ENCODE results near the gene HPD.

DNA sequence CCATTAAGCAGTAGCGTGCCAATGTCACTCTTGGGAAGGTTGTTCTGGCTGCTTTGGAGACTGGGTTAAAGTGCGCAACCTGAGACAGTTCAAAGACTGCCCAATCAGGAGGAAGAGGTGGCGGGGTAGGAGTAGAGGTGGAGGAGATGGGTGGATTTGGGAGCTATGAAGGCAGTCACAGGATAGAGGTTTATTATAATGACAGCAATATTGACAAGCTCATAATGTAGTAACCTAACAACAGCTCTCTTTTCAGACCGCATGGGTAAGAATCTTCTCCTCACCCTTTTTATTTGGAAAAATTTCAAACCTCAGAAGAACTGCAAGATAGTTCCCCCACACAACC is 24.6 kb upstream of the HPD start:
- no peak for TF ChIP-seq EP300 (IDR thresholded peaks at IDR 0.05; ENCODE audit: borderline replicate concordance in 1 of 2, low read depth in 1 of 2, low read length in 1 of 2)
- TF ChIP-seq, protein P1, sequence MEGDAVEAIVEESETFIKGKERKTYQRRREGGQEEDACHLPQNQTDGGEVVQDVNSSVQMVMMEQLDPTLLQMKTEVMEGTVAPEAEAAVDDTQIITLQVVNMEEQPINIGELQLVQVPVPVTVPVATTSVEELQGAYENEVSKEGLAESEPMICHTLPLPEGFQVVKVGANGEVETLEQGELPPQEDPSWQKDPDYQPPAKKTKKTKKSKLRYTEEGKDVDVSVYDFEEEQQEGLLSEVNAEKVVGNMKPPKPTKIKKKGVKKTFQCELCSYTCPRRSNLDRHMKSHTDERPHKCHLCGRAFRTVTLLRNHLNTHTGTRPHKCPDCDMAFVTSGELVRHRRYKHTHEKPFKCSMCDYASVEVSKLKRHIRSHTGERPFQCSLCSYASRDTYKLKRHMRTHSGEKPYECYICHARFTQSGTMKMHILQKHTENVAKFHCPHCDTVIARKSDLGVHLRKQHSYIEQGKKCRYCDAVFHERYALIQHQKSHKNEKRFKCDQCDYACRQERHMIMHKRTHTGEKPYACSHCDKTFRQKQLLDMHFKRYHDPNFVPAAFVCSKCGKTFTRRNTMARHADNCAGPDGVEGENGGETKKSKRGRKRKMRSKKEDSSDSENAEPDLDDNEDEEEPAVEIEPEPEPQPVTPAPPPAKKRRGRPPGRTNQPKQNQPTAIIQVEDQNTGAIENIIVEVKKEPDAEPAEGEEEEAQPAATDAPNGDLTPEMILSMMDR (IDR thresholded peaks at IDR 0.05): no peak
- TF ChIP-seq GATA2 (CRISPR knock-in tag; IDR thresholded peaks at IDR 0.05): no peak
- TF ChIP-seq, protein P2, sequence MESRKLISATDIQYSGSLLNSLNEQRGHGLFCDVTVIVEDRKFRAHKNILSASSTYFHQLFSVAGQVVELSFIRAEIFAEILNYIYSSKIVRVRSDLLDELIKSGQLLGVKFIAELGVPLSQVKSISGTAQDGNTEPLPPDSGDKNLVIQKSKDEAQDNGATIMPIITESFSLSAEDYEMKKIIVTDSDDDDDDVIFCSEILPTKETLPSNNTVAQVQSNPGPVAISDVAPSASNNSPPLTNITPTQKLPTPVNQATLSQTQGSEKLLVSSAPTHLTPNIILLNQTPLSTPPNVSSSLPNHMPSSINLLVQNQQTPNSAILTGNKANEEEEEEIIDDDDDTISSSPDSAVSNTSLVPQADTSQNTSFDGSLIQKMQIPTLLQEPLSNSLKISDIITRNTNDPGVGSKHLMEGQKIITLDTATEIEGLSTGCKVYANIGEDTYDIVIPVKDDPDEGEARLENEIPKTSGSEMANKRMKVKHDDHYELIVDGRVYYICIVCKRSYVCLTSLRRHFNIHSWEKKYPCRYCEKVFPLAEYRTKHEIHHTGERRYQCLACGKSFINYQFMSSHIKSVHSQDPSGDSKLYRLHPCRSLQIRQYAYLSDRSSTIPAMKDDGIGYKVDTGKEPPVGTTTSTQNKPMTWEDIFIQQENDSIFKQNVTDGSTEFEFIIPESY (IDR thresholded peaks at IDR 0.05; ENCODE audit: borderline replicate concordance, low read depth): no peak
- TF ChIP-seq TAF1 (IDR thresholded peaks at IDR 0.05; ENCODE audit: borderline replicate concordance, low read depth, low read length): no peak
- TF ChIP-seq, protein P3, sequence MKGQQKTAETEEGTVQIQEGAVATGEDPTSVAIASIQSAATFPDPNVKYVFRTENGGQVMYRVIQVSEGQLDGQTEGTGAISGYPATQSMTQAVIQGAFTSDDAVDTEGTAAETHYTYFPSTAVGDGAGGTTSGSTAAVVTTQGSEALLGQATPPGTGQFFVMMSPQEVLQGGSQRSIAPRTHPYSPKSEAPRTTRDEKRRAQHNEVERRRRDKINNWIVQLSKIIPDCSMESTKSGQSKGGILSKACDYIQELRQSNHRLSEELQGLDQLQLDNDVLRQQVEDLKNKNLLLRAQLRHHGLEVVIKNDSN (IDR thresholded peaks at IDR 0.05; ENCODE audit: borderline replicate concordance, low read depth): no peak
- no peak for TF ChIP-seq POLR2AphosphoS5 (IDR thresholded peaks at IDR 0.05; ENCODE audit: low read depth, low read length)
- TF ChIP-seq, protein P4, sequence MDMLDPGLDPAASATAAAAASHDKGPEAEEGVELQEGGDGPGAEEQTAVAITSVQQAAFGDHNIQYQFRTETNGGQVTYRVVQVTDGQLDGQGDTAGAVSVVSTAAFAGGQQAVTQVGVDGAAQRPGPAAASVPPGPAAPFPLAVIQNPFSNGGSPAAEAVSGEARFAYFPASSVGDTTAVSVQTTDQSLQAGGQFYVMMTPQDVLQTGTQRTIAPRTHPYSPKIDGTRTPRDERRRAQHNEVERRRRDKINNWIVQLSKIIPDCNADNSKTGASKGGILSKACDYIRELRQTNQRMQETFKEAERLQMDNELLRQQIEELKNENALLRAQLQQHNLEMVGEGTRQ (IDR thresholded peaks at IDR 0.05; ENCODE audit: borderline replicate concordance, low read depth, low read length): no peak
- TF ChIP-seq TEAD4 (IDR thresholded peaks at IDR 0.05; ENCODE audit: borderline replicate concordance, insufficient read depth): no peak
- TF ChIP-seq GABPA (IDR thresholded peaks at IDR 0.05; ENCODE audit: low read depth): no peak
- TF ChIP-seq, protein P5, sequence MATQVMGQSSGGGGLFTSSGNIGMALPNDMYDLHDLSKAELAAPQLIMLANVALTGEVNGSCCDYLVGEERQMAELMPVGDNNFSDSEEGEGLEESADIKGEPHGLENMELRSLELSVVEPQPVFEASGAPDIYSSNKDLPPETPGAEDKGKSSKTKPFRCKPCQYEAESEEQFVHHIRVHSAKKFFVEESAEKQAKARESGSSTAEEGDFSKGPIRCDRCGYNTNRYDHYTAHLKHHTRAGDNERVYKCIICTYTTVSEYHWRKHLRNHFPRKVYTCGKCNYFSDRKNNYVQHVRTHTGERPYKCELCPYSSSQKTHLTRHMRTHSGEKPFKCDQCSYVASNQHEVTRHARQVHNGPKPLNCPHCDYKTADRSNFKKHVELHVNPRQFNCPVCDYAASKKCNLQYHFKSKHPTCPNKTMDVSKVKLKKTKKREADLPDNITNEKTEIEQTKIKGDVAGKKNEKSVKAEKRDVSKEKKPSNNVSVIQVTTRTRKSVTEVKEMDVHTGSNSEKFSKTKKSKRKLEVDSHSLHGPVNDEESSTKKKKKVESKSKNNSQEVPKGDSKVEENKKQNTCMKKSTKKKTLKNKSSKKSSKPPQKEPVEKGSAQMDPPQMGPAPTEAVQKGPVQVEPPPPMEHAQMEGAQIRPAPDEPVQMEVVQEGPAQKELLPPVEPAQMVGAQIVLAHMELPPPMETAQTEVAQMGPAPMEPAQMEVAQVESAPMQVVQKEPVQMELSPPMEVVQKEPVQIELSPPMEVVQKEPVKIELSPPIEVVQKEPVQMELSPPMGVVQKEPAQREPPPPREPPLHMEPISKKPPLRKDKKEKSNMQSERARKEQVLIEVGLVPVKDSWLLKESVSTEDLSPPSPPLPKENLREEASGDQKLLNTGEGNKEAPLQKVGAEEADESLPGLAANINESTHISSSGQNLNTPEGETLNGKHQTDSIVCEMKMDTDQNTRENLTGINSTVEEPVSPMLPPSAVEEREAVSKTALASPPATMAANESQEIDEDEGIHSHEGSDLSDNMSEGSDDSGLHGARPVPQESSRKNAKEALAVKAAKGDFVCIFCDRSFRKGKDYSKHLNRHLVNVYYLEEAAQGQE (IDR thresholded peaks at IDR 0.05; ENCODE audit: low read depth, low read length): no peak
